ENCODE data around the gene OR10A7. TPM values are rescaled to one million over a fixed set of nuclear protein-coding genes. Genes with fewer than 3 reads are reported as not detected.
"Not testable (repeated sequence)": the region's sequence is repeated elsewhere in the genome, so short reads cannot be mapped to it uniquely, and the experiment has no call there.

OR10A7 gene
- total RNA-seq (not detected), polyA plus RNA-seq (not detected)
- long read RNA-seq, donor 1: 0 reads
- long read RNA-seq, donor 2: 0 reads
- long read RNA-seq, donor 3: 0 reads
- long read RNA-seq, donor 4: 0 reads
- long read RNA-seq, donor 5: 0 reads
- long read RNA-seq, donor 6: 0 reads
- long read RNA-seq, donor 7: 0 reads
- long read RNA-seq, donor 8: 0 reads
- long read RNA-seq, donor 9: 0 reads
- long read RNA-seq, donor 10: 0 reads

DNA sequence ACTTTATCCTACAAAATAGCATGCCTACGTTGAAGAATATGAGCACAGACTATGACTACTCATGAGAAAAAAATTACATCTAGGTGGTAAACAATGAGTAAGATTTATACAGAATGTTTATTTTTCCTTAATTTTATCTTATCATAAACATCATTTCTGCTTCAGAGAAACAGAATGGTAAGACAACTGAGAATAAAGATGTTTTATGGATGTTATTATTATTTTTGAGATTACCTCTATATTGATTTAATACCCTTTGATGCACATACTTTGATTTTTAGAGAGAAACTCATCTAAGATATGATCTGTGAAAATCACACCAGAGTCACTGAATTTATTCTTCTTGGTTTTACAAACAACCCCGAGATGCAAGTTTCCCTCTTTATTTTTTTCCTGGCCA is at the start of gene OR10A7:
Gene OR10A7, plus strand, starts transcription at position 301 of the 400 bp plus-strand sequence. Its CDS starts 0 bp downstream, at position 301.
- WGBS, 5 donors: 80 to 87% (median 82%) methylated on average over 2 of the region's 2 CpGs
- TF ChIP-seq CTCF (IDR thresholded peaks at IDR 0.05) (no peak), POLR2A (IDR thresholded peaks at IDR 0.05) (no peak), EP300 (IDR thresholded peaks at IDR 0.05) (no peak), POLR2AphosphoS5 (IDR thresholded peaks at IDR 0.05) (no peak)

GRCh38 chr12:55171445-55171844 is 49.4 kb upstream of the OR10A7 start:
- TF ChIP-seq CTCF (IDR thresholded peaks at IDR 0.05) (no peak), POLR2A (IDR thresholded peaks at IDR 0.05) (no peak), POLR2AphosphoS5 (IDR thresholded peaks at IDR 0.05) (no peak), EP300 (IDR thresholded peaks at IDR 0.05) (no peak)
- 80 to 88% (median 85%) methylated on average over 2 of the region's 2 CpGs for WGBS, 5 donors

More for the DNA sequence above, at the start of gene OR10A7:
- H3K4me1 ChIP-seq: no peaks in the 10 kb centered on the region
- no peak within 1 kb of the TSS for H3K27ac ChIP-seq
- H3K36me3 ChIP-seq: no peaks in the 10 kb centered on the region
- intact Hi-C loops (cut with DNase I; ENCODE audit: low total_unique reads): no loop called here
- no peaks in the 10 kb centered on the region for H3K27me3 ChIP-seq
- no peak for DNase-seq
- no peaks in the 10 kb centered on the region for H3K9me3 ChIP-seq
- H3K4me3 ChIP-seq: no peak within 1 kb of the TSS

DNA sequence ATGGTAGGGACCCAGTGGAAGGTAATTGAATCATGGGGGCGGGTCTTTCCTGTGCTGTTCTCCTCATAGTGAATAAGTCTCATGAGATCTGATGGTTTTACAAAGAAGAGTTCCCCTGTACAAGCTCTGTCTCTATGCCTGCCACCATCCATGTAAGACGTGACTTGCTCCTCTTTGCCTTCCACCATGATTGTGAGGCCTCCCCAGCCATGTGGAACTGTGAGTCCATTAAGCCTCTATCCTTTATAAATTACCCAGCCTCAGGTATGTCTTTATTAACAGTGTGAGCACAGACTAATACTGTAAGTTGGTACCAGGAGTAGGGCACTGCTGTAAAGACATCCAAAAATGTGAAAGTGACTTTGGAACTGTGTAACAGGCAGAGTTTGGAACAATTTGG is 49.0 kb upstream of the OR10A7 start:
- H3K27me3 ChIP-seq; H3K4me1 ChIP-seq; H3K27ac ChIP-seq; H3K4me3 ChIP-seq; DNase-seq; H3K36me3 ChIP-seq; H3K9me3 ChIP-seq; intact Hi-C loops (cut with DNase I; ENCODE audit: low total_unique reads): not testable (repeated sequence)
- WGBS, 5 donors: 61 to 76% (median 68%) methylated on average over 2 of the region's 2 CpGs

More at GRCh38 chr12:55171445-55171844, 49.4 kb upstream of the OR10A7 start:
- H3K36me3 ChIP-seq: no peaks in the 10 kb centered on the region
- H3K27me3 ChIP-seq: no peaks in the 10 kb centered on the region
- no peaks in the 10 kb centered on the region for H3K9me3 ChIP-seq
- H3K4me3 ChIP-seq: no peak overlapping the region
- DNase-seq: no peak
- no peak overlapping the region for H3K27ac ChIP-seq
- intact Hi-C loops (cut with DNase I; ENCODE audit: low total_unique reads): no loop called here
- no peaks in the 10 kb centered on the region for H3K4me1 ChIP-seq

GRCh38 chr12:55172686-55173085 is 48.1 kb upstream of the OR10A7 start:
- H3K9me3 ChIP-seq: no peaks in the 10 kb centered on the region
- 22 to 41% (median 39%) methylated on average over 1 of the region's 1 CpG for WGBS, 5 donors
- H3K27me3 ChIP-seq: no peaks in the 10 kb centered on the region
- intact Hi-C loops (cut with DNase I; ENCODE audit: low total_unique reads): no loop called here
- H3K4me1 ChIP-seq: no peaks in the 10 kb centered on the region
- no peak overlapping the region for H3K4me3 ChIP-seq
- no peak overlapping the region for H3K27ac ChIP-seq
- no peak for TF ChIP-seq POLR2A (IDR thresholded peaks at IDR 0.05)
- no peak for DNase-seq
- no peaks in the 10 kb centered on the region for H3K36me3 ChIP-seq

DNA sequence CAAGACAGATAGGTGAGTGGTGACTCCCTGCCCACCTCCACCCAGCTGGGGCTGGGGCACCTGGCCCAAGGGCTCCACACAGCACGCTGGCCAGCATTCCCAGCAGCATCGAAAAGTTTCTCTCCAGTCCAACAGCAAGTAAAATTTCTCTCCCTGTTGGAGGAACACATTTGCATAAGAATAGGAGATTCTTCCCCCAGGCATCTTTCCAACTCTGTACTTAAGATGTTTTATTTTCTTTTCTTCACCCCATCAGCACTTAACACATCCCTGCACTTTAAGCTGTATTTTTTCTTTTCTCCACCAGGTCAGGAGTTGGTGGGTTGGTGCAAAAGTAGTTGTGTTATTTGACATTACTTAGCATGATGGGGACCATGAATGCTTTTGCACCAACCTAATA is 47.4 kb upstream of the OR10A7 start:
- no peaks in the 10 kb centered on the region for H3K4me1 ChIP-seq
- 81 to 94% (median 84%) methylated on average over 2 of the region's 2 CpGs for WGBS, 5 donors
- no peak overlapping the region for H3K4me3 ChIP-seq

More for the DNA sequence above, 47.4 kb upstream of the OR10A7 start:
- no peak for DNase-seq
- no peak overlapping the region for H3K27ac ChIP-seq
- H3K9me3 ChIP-seq: no peaks in the 10 kb centered on the region
- TF ChIP-seq EP300 (IDR thresholded peaks at IDR 0.05) (no peak), CTCF (IDR thresholded peaks at IDR 0.05) (no peak), POLR2A (IDR thresholded peaks at IDR 0.05) (no peak), POLR2AphosphoS5 (IDR thresholded peaks at IDR 0.05) (no peak)
- intact Hi-C loops (cut with DNase I; ENCODE audit: low total_unique reads): no loop called here
- H3K36me3 ChIP-seq: no peaks in the 10 kb centered on the region
- no peaks in the 10 kb centered on the region for H3K27me3 ChIP-seq

All from stomach (tissue), 19 donors.